SW 1271 (cell line): ENCODE data around the gene SBF2.

Experiments
- DNase-seq, 2 experiments: peaks; one replicate each; lab custom pipeline; 2025; lab: John Stamatoyannopoulos, UW

SBF2 gene

DNA sequence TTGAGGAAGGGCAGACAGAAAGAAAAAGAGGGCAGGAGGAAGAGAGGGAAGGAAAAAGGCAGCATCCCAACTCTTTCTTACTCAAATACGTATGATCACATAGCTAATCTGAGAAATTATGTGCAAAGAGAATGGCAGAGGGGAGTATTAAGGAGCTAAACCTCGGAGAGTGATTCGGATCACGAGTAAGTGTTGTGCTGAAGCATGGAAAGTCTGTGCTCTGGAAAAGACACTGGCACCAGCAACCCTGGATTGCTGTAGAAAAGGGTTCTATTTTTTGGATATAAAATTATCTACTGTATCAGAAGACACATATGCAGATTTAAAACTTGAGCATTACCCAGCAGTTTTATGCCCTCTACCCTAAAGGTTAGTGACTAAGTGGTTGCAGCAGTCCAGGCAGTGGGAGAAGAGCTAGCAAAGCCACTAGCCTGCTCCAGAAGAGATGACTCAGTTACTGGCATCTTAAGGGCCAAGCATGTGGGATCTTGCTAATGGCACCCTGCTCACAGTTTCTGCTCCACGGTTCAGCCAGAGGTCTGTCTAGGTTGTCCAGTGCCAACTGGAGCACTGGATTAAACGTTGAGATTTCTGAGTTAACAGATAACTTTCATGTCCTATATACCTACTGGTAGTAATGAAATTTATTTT lies 478.4 kb downstream of the SBF2 start:
- peak in 1 of 2 experiments; percentile 10 for DNase-seq

DNA sequence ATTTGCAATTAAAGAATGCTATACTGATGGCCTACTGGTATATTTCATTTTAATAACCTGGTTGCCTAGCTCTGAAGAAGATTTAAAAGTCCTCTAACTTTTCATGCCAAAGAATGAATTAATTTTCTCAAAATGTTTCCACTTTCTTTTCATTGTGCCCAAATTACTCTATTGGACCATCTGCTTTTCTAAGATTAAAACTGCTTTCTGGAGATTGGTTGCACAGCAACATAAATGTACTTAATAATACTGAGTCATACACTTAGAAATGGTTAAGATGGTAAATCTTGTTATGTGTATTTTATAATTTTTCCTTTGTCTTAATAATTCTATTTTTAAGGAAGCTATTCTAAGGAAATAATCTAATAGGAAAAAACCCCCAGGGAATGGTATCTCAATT lies 479.9 kb downstream of the SBF2 start:
- DNase-seq, result no peak

DNA sequence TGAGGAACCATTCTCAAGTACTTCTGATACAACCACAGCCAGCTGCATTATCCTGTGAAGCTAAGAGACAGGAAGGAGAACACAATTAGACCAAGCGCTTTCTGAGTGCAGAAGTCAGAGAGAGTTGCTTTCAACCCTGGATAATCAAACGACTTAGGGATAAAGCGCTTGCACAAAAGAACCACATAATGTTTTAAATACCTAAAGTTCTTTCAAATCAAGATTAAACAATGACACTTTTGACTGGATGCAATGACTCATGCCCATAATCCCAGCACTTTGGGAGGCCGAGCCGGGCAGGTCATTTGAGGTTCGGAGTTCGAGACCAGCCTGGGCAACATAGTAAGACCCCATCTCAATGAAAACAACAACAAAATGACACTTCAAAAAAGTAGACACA lies 485.1 kb downstream of the SBF2 start:
- DNase-seq, result no peak

DNA sequence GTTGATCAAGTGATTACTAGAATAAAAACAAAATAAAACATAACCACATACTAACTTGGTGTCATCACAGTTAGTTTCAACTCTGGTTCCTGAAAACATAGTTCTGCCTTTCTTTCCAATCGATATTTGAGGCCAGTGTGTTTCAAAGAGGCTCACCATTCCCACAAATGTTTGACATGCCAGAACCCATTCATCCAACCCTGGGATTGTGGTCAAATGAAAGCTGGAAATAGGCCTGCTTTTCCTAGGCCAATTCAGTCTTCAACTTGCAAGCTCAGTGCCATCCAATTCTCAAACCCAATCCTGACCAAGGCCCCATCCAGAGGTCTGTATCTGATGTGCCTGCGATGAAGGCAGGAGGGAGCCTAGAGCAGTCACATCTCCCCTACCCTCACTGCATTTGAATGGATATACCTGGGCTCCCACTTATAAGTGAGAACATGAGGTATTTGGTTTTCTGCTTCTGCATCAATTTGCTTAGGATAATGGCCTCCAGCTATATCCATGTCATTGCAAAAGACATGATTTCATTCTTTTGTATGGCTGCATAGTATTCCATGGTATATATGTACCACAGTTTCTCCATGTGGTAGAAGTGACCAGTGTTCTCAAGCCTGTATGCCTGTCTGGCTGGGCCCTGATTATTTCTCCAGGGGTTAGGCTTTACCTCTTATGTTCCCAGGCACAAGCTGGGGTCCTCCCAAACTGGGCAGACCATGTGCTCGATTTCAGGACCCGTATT lies 486.9 kb downstream of the SBF2 start:
- DNase-seq, result no peak

DNA sequence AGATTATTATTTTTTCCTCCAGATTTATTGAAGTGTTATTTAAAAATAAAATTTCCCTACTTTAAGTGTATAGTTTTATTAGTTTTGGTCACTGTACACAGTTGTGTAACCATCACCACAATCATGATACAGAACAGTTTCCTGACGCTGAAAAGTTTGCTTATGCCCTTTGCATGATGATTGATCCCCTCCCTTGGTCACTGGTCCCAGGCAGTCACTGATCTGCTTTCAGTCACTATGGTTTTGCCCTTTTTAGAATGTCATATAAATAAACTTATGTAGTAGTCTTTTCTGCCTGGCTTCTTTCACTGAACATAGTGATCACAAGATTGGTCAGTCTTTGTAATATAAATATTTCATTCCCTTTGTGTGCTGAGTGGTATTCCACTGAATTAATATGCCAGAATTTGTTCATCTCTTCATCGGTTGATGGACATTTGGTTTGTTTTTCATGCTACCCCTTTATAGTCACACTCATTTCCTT lies 489.6 kb downstream of the SBF2 start:
- no peak for DNase-seq

DNA sequence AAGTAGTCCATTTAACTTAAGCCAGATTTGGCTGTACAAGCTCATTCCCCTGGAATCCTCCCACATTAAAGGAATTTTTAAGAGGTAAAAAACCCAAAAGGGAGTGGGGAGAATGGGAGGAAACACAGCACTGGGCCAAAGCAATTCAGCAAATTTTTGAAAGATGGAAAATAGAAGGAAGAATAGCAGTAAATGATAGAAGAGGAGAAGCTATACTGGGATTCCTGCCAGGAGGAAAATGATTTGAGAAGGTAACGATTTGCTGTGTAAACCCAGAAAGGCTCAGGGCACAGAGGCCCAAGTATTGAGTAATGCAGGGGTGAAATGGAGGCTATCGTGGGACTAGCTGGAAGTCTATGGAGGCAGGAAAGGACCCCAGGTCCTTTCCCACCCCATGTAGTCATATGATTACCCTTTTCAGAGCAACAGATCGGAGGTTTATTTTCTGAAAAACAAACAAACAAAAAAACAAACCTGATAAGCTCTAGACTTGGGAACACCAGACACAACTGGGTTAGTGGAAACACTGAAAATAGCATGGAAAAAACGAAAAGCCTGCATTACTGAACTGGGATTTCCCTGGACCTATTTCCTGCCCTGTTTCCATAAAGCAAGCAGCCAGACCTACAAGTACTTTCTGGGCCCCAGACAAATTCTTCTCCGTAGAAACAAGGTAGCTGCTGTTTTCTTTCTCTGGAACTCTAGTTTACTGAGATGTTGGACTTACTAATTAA lies 490.2 kb downstream of the SBF2 start:
- DNase-seq, result no peak

DNA sequence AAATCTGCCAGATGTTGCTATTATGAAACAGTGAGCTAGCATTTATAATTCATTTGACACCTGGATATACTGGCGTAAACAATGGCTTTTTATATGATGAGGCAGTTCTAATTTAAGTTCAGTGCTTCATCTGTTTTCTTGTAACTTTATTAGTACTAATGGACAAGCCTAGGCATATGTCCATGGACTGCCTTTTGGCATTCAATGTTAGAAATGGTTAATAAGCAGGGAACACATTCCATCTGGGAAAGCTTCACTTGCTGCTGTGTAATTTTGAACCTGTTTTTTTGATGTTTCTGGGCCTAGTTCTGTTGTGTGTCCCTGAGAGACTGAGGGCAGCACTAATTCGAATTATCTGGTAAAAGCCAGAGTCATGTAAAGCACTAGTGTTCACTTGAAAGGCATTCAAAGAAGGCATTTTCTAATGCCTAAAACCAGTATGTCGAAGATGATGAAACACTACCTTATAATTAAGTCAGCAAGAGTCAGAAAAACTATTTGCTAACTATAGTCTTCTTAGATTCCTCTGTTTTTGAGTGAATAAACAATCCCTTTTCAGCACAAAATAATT lies 491.6 kb downstream of the SBF2 start:
- DNase-seq, result no peak

DNA sequence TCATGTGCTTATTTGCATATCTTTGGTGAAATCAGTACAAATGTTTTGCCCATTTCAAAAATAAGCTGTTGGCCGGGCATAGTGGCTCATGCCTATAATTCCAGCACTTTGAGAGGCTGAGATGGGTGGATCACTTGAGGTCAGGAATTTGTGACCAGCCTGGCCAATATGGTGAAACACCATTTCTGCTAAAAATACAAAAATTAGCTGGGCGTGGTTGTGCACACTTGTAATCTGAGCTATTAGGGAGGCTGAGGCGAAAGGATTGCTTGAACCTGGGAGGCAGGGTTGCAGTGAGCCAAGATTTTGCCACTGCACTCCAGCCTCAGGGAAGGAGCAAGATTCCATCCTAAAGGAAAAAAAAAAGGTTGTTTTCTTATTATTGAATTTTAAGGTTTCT lies 494.1 kb downstream of the SBF2 start:
- DNase-seq, result no peak

DNA sequence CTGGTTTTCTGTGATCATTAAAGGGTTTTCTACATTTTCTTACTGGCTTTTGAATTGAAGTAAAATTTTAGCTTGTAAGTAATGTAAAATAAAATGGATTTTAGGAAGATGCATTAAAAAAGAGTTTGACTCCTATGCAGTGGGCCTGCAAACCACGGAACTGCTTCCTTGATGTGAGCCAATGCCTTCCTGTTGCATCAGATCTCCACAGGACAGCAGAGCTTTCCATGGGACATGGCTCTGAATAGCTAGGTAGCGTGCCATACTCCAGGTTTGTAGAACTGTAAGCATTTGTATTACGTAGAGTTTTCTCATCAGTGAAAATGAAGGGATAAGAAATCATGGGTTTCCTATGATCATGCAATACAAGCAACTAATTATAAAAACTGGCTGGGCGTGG lies 496.7 kb downstream of the SBF2 start:
- no peak for DNase-seq

DNA sequence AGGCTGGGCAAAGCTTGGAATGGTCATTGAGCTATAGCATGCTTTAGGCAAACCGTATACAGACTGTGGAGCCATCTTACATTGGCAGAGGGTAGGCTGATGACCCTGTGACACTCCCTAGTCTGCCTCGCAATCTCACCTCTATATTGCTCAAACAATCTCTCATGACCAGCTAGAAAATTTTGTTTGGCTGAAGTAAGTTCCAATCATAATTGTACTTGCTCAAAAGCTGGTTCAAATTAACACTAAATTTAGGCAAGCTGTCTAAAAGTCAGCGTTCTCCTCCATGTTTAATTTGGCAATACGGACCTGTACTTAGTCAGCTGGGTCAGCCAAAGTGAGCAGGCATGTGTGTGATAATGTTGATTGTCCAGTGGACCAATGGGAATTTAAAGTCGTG lies 497.2 kb downstream of the SBF2 start:
- no peak for DNase-seq

DNA sequence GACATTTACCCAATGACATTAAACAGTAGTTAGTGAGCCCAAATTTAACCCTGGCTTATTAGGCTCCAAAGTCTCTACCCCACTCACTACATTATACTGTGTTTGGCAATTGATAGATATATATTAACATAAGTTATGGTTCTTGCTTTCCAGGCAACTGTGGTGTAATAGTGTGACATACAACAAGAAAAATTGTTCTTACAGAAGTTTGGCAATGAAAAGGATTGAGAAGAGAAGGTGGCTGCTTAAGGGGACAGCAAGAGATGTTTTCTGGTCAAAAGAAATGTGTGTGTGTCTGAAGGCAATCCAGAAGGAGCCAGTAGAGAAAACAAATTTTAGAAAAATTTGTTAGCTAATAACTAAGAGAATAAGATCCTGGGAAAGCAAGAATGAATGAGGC lies 497.8 kb downstream of the SBF2 start:
- no peak for DNase-seq

DNA sequence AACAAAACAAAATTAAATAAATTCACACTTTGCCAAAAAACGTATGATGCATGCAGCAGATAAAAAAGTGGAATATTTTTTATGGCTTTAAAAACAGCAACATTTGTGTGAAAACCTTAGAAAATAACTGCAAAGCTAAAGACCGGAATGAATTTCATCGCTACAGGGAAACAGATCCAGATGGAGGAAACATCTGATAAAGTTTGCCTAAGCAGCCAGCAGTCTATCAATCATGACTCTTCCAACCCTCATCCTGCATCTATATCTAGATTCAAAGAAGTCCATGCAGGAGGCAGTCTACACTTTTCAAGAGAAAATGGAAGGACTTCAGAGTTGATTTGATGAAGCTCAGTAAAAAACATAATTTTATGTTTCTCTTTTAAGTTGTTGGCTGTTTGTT lies 503.3 kb downstream of the SBF2 start:
- DNase-seq, result no peak

DNA sequence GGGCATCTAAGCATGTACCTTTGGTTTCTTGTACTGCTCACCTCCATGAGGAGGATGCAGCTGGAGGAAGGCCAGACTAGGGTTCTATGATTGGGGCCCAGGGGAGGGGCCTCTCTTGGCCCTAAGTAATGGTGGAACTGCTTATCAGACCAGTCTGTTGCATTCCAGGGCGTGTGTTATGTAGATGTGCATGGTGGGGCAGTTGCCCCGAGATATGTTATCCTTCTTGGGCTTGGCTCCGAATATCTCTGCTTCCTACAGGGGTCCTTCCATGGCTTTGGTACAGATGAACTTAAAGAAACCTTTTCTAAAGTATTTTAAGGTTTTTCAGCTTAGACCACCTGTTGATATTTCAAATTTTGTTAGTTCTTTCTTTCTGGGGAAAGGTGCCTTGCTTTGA lies 504.1 kb downstream of the SBF2 start:
- no peak for DNase-seq

DNA sequence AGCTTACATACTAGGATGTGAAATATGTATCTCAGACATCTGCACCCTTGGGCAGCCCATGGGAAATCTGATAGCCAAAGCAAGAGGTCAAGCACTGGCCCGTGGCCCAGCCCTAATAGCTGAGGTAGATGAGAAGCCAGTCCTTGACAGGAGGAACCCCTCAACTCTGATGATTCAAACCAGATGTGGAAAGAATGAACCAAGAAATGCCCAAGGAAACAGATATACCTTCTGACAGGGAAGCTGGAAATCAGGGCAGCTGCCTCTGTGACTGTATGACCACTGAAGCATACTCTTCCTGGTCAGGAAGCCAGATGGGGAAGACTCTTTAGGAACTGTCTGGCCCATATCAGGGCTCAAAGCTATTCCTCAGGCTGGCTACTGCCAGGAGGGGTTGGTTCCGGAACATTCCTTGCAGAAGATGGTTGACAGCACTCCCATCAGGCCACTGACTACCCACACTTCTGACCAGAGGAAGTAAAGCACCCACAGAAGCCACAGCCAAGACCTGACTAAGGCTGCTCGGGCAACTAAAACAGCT lies 506.0 kb downstream of the SBF2 start:
- DNase-seq, result no peak

DNA sequence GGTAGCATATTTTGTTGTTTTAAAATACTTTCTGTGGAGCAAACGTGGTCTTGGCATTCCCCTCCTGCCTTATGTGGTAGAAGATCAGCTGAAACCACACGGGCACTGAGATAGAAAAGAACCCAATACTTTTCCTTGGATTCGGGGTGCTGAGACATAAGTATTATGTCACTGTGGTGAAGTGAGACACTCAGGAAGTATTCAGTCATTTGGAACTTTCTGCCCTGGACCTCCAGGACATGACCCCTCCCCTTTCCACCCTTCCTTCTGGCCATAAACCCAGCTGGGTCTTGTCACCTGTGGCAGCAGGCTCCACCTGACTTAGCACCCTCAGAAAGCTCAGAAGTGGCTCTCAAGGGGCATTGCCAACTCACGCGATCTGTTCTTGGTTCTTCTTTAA lies 506.8 kb downstream of the SBF2 start:
- no peak for DNase-seq

DNA sequence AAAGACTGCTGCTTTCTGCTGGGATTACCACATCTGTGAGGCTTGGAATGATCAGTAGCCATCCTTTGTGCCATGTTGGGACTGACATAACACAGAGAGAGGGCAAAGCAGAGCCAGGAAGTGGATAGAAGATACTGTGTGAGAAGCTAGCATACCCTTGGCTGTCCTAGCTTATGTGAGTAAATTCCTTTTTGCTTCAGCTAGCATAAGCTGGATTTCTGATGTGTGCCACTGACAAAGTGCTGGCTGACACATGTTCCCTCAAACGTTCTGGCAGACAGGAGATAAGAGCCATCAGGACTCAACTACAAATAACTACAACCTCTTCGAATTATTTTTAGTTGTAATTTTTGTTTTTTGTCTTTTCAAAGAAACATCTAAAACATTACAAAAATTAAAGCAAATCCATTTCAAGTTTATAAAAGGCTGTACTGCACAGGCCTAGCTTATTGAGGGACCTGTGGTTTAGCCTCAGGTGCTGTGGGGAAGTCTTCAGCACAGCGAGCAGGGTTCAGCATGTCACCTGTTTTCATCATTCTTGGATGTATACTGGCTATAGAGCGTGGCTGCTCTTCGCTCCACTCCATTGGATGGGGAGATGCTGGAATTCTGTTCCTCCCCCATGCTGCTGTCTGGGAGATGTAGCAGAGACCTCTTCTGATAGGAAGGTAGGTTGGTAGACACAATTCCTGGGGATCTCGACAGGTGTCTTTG lies 509.3 kb downstream of the SBF2 start:
- no peak for DNase-seq

DNA sequence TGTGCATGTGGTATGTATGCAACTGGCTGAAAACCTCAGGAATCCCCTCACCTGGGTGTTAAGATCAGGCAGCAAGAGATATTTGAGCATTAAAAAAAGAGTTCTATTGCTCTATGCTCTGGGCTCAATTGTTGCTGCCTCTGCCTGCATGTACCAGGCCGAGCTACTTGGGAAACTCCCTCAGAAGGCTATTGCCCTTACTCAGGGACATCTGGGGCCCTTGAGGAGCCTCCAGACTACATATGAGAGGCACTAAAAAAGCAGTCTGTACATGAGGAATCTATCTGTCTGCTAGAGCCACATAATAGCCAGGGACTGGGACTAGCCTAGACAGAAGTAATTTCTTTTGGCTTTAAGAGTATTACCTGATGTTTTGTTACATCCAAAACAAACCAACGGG lies 510.0 kb downstream of the SBF2 start:
- no peak for DNase-seq

DNA sequence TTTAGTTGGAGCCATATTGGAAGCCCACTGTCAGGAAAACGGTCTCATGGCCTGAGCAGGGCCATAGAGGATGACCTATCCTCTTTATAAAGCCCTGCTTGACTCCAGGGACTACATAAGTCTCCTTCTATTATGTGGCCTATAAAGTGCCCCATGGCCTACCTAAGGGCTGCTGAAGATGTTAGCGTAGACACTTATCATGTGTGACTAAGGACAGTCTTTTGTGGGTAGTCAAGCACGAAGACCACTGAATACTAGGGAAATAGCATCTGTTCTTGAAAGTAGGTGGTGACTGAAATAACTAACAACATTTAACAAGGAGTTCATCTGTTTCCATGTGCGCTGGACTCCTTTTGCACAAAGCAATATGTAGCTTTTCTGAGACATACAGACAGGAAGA lies 513.1 kb downstream of the SBF2 start:
- no peak for DNase-seq

DNA sequence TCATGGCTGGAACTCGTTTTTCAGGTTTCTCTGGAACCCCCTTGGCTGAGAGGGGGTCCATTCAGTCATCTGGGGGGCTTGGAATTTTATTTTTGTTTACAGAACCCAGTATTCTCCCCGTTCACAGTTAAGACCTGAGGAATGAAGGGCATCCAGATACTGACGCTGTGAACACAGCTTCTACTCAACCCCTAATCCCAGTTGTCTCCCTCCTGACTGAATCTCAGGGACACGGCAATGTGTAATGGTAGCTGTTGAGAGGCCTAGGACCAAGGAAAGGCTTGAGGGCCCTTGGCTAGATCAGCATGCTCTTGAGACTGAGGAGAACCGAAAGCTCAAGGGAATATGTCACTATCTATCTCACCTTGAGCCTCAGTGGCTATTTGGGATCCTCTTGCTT lies 516.5 kb downstream of the SBF2 start:
- DNase-seq, result no peak

DNA sequence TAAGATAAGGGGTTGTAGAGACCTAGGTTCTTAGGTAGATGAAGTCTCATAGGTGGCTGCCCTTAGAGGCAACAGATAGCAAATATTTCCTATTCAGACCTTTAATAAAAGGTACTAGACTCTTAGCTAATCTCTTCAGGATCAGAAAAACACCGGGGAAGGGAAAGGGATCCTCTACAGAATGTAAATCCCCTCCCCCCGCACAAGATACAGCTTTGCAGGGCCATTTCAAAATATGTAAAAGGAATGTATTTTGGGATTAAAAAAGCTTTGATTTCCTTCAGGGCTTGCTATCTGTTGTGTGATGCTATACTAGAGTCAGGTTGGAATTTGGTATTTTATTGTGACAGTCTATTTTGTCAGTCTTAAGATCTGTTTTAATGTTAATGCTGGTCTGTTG lies 517.0 kb downstream of the SBF2 start:
- DNase-seq, result no peak

DNA sequence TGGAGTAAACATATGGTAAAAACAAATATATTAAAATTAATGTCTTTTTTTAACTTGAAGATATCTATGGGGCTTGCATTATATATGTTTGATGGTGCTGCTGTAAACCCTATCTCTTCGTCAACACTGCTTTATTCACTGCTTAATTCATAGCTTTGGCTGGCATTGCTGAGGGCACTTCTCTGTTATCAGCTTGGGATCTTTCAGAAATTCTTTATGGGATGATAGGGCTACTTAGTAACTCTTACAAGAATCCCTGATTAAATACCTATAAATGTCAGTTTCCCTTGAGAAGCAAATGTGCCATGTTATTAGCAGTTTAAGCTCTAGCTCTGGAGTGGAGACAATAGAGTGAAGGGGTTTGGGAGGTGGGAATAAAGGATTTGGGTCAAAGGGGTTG lies 517.8 kb downstream of the SBF2 start:
- DNase-seq, result no peak

DNA sequence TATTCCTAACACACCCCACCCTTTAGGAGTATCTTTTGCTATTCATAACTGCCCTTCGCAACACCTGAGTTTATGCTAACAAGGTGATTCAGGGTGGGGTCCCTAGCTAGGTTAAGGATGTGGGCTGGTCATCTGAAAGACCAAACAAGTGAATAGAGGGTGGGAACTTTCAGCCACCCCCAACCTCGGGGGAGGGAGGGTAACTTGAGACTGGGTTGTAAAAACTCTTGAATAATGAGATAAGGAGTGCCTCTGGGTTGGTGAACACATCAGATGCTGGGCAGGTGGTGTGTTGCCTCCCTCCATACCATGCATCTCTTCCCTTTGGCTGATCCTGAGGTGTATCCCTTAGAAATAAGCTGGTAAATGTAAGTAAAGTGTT lies 518.6 kb downstream of the SBF2 start:
- DNase-seq, result no peak
